AG04449 (cell line): ENCODE measurements around the gene KRTAP19-8.

Experiments
- CTCF ChIA-PET: fragments of 350-600 bp; formaldehyde crosslinking; extraction: SDS; loops from one replicate; lab custom pipeline; 2021; ENCODE audit warnings: antibody characterized with exemption; lab: Yijun Ruan, JAX
- POLR2A ChIA-PET: fragments of 400-600, 350-600 bp; formaldehyde crosslinking; extraction: SDS; loops from one replicate; lab custom pipeline; 2020; ENCODE audit warnings: antibody characterized with exemption, inconsistent platforms; lab: Yijun Ruan, JAX
- DNase-seq: peaks from one replicate; pipeline ENCODE4 v3.0.0-alpha.2; 2010; ENCODE audit warnings: low read depth, low spot score
- H3K4me3 ChIP-seq: 2 replicates; pipeline ENCODE4 v1.5.1; 2011; ENCODE audit warnings: low read depth, mild to moderate bottlenecking, control low read depth, low read length
- CTCF ChIP-seq: IDR thresholded peaks from one replicate; pipeline ENCODE4 v1.5.1; 2011; ENCODE audit warnings: mild to moderate bottlenecking, moderate library complexity, low read length, control low read depth, inconsistent platforms; ENCODE audit not compliant: insufficient read depth; ENCODE audit errors: missing control alignments

The KRTAP19-8 gene

DNA sequence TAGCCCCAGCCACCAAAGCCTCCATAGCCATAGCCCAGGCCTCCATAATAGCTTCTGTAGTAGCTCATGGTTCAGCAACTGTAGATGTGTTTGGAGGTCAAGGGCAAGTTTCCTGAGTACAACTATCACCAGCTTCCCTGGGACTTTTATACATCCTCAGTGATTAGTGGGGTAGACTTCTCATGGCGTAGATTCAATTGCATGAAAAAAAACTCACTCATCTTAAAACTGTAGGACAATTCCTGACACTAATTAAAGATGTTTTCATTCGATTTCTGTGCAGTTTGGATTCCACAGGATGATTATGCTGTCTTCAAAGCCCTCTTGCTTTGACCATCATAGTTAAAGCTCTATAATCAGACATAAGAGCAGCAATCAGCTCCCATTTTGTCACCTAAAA, at the start of gene KRTAP19-8:
Gene KRTAP19-8, minus strand, starts transcription at position 101 of the 400 bp plus-strand sequence. Its CDS starts 33 bp downstream, at position 68.
- no peak for DNase-seq
- CTCF ChIA-PET = no interaction called here
- POLR2A ChIA-PET = no interaction called here
- H3K4me3 ChIP-seq = no peak within 1 kb of the TSS
- TF ChIP-seq CTCF = no peak

DNA sequence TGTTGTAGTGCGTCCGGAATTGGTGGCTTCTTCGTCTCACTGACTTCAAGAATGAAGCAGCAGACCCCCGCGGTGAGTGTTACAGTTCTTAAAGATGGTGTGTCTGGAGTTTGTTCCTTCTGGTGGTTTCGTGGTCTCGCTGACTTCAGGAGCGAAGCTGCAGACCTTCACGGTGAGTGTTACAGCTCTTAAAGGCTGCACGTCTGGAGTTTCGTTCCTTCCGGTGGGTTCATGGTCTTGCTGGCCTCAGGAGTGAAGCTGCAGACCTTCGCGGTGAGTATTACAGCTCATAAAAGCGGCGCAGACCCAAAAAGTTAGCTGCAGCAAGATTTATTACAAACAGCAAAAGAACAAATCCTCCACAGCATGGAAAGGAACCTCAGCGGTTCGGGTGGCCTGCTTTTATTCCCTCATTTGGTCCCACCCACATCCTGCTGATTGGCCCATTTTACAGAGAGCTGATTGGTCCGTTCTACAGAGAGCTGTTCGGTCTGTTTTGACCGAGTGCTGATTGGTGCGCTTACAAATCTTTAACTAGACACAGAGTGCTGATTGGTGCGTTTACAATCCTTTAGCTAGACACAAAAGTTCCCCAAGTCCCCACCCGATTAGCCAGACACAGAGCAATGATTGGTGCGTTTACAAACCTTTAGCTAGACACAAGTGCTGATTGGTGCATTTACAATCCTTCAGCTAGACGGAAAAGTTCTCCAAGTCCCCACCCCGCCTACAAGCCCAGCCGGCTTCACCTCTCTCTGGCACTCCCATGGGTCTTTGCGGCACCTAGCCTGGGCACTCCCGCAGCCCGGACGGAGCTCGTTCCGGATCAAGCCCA, 49.6 kb upstream of the KRTAP19-8 start:
- CTCF ChIA-PET = interaction anchor here (0.6 to 8.6 kb wide), 7 partner anchors 10 to 1998 kb away, joined by 3 to 66 read pairs (median 4); no protein-coding TSS in a partner anchor

GRCh38 chr21:31084689-31085088, 46.4 kb upstream of the KRTAP19-8 start:
- ChIA-PET POLR2A (no interaction called here), CTCF (interaction anchor here (0.9 to 8.6 kb wide), 6 partner anchors 12 to 1040 kb away, joined by 4 to 66 read pairs (median 4); no protein-coding TSS in a partner anchor)
- DNase-seq = no peak
- no peak overlapping the region for H3K4me3 ChIP-seq
- TF ChIP-seq CTCF = no peak

More for the DNA sequence above, 49.6 kb upstream of the KRTAP19-8 start:
- TF ChIP-seq CTCF = no peak
- DNase-seq = no peak
- POLR2A ChIA-PET = no interaction called here
- no peak overlapping the region for H3K4me3 ChIP-seq

DNA sequence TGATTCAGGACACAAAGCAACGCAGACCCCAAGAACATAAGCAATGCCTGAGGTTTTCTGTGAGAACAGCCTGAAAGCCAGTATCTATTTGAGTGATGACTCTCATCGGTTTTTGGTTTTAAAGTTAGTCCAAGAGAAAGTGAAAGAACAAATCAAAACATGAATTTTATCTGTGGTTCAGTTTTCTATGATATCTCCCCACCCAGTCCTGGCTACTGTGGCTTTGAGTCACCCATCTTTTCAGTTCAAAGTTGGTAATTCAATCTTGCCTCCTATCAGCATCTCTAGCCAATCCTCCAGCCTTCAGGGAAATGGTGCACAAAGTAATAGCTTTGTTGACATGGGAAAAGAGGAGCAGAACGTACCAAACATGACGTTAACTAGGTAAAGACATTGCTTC, 40.5 kb upstream of the KRTAP19-8 start:
- ChIA-PET CTCF (no interaction called here), POLR2A (no interaction called here)
- no peak for DNase-seq
- no peak for TF ChIP-seq CTCF
- no peak overlapping the region for H3K4me3 ChIP-seq

DNA sequence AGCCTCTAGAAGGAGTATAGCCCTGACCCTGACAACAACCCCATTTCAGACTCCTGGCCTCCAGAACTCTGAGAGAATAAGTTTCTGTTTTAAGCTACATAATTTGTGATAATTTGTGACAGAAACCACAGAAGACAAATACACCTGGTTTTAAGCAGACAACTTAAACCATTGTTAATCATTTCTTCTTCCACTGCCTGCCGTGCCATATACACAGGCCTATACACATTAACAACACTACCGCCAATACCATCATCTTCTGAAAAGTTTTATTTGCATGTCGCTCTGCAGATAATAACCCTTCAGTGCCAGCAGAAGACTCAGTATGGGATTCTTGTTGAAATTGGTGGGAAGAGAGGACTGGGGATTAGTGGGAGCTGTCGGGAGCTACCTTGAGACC, 39.9 kb upstream of the KRTAP19-8 start:
- POLR2A ChIA-PET = no interaction called here
- TF ChIP-seq CTCF = no peak
- no peak for DNase-seq
- CTCF ChIA-PET = interaction anchor here (1.5 kb wide), 1 partner anchor 8 kb away, joined by 5 read pairs; no protein-coding TSS in a partner anchor
- no peak overlapping the region for H3K4me3 ChIP-seq

GRCh38 chr21:31075848-31076247, 37.6 kb upstream of the KRTAP19-8 start:
- TF ChIP-seq CTCF = no peak
- ChIA-PET CTCF (no interaction called here), POLR2A (no interaction called here)
- no peak overlapping the region for H3K4me3 ChIP-seq
- no peak for DNase-seq
